ENCODE measurements around the gene TEPSIN. TPM values are rescaled to one million over a fixed set of nuclear protein-coding genes. Genes with fewer than 3 reads are reported as not detected.

The TEPSIN gene
- total RNA-seq, 1 donor from 2014 or later, result 15.9 TPM

DNA sequence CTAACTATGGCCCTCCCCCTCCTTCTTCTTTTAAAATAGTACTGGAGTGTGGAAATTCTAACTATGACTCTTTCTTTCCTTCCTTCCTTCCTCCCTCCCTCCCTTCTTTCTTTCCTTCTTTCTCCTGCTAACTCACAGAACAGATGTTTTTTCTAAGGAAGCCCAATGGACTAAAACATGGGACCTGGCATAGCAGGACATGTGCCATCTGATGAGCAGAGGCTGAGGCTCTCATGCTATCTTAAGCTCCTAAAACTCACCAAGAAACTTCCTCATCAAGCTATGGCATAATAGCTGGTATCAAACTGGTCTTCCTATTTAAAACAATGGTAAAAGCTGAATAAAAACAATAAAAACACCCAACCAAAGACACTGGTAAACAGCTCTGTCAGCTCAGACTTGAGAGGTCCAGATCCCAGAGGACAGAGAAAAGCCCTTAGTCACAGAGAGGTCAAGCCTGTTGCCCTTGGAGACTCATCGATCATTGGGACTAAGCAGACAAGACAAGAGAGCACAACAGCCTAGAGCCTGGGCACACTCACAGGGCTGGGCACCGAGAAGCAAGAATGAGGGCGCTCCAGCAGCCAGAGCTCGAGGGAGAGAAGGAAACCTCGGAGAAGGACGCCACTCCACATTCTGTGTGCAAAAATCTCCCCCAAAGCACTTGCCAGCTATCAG lies 28.7 kb upstream of the TEPSIN start:
- no peaks in the 10 kb centered on the region for H3K4me1 ChIP-seq
- no peaks in the 10 kb centered on the region for H3K27me3 ChIP-seq (ENCODE audit: low read depth)
- H3K4me3 ChIP-seq, result no peak overlapping the region
- no peaks in the 10 kb centered on the region for H3K9me3 ChIP-seq (replicated peaks)
- no peak for TF ChIP-seq CTCF (IDR thresholded peaks at IDR 0.05; ENCODE audit: borderline replicate concordance)
- H3K27ac ChIP-seq (replicated peaks), result no peak overlapping the region
- intact Hi-C loops (cut with micrococcal nuclease), result no loop called here
- DNase-seq, result no peak
- H3K36me3 ChIP-seq, result peaks cover 74% of the 10 kb centered on the region

DNA sequence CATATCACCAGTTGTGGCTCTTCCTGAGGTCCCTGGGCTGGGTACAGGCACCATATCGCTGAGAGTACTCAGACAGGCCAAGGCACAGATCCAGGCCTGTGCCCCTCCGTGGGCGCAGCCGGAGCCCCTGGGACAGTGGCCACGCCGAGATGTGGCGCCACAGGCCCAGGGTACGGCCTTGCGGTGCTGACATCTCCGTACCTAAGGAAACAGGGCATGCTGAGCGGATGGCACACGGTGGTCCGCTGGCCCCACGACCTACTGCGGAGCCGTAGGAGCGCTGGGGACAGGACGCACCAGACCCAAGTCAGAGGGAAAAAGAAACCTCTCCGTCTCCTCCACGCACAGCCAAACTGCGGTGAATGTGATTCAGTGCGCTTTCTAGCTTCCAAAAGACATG lies 26.7 kb upstream of the TEPSIN start:
- no peak for TF ChIP-seq CTCF (IDR thresholded peaks at IDR 0.05; ENCODE audit: borderline replicate concordance)
- peaks cover 80% of the 10 kb centered on the region for H3K36me3 ChIP-seq
- H3K9me3 ChIP-seq (replicated peaks), result no peaks in the 10 kb centered on the region
- H3K27me3 ChIP-seq (ENCODE audit: low read depth), result no peaks in the 10 kb centered on the region
- no peak for DNase-seq
- H3K4me3 ChIP-seq, result no peak overlapping the region
- intact Hi-C loops (cut with micrococcal nuclease), result no loop called here
- H3K4me1 ChIP-seq, result no peaks in the 10 kb centered on the region
- no peak overlapping the region for H3K27ac ChIP-seq (replicated peaks)

- H3K4me1 ChIP-seq, result no peaks in the 10 kb centered on the region
- no peak overlapping the region for H3K27ac ChIP-seq (replicated peaks)
- DNase-seq, result no peak
- no peaks in the 10 kb centered on the region for H3K27me3 ChIP-seq (ENCODE audit: low read depth)
- intact Hi-C loops (cut with micrococcal nuclease), result no loop called here
- no peaks in the 10 kb centered on the region for H3K9me3 ChIP-seq (replicated peaks)
- TF ChIP-seq CTCF (IDR thresholded peaks at IDR 0.05; ENCODE audit: borderline replicate concordance), result no peak
- H3K36me3 ChIP-seq, result peaks cover 80% of the 10 kb centered on the region
- H3K4me3 ChIP-seq, result no peak overlapping the region
Observed at GRCh38 chr17:81264640-81265039, 25.8 kb upstream of the TEPSIN start.

DNA sequence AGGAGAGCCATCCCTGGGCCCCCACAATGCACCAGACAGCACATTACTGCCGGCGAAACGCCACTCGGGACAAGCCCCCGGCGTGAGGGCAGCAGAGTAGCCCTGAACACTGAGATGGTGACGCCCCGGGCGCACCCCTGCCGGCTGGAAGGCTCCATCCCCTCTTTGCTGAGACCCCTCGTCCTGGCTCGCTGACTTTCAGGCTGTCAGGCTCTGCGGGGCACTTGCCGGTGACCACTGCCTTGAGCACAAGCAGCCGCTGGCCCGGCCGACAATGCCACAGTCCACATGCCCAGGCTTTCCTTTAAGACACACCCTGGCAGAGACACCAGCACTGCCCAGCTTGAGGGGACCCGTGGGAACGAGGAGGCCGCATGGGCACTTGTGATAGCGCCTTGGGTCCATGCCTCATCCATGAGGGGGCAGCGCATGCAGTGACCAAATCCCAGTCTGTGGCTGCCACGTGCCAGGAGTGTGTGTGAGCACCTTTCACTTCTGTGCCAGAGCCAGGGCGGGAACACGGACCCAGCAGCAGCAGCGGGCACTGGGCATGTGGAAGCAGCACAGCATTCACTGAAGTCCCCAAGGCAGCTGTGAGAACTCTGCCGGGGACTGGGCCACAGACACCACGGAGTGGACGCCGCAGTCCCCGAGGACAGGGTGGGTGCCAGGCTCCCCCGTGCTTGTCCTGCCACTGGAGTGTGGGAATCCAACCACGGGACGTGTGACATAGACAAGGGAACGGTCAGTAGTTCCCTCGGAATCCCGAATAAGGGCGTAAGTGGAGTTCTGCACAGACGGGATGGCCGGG lies 24.7 kb upstream of the TEPSIN start:
- Histone ChIP-seq H3K9me3 (replicated peaks) (no peaks in the 10 kb centered on the region), H3K27ac (replicated peaks) (no peak overlapping the region), H3K4me1 (no peaks in the 10 kb centered on the region), H3K27me3 (ENCODE audit: low read depth) (no peaks in the 10 kb centered on the region), H3K36me3 (peaks cover 84% of the 10 kb centered on the region), H3K4me3 (no peak overlapping the region)
- DNase-seq, result no peak
- no peak for TF ChIP-seq CTCF (IDR thresholded peaks at IDR 0.05; ENCODE audit: borderline replicate concordance)
- intact Hi-C loops (cut with micrococcal nuclease), result no loop called here

DNA sequence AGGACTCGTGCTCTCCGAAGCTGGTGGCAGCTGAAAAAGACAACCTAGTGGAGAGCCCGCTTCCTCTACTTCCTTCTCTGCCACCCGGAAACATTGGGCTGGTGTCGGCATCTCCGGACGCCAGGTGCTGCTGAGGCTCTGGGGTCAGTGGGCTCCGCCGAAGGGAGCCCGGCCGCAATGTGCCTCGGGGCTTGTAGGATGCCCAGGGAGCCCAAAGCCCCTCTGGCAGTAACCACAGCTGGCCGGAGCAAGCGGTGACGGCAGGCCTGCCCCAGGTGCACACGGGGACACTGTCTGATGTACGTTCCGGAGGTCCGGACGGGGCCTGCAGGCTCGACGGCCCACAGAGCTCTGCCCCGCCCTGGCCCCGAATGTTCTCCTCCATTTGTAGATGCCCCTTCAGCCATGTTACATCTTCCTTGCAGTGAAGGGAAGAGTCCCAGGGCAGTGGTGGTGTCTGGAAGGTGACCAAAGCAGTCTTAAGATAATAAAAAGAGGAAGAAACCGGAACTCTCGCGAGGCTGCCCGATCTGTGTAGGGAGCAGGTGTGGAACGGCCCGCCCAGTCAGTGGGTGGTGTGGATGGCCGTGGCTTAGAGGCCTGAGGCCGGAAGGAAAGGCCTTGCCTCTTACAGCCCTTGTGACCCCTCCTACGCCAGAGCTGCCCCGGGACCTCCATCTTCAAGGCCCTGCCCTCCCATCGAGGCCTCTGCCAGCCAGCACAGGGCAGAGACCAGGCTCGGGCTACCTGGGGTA lies 22.9 kb upstream of the TEPSIN start:
- Histone ChIP-seq H3K27ac (replicated peaks) (no peak overlapping the region), H3K9me3 (replicated peaks) (no peaks in the 10 kb centered on the region), H3K4me1 (no peaks in the 10 kb centered on the region), H3K36me3 (peaks cover 82% of the 10 kb centered on the region), H3K27me3 (ENCODE audit: low read depth) (no peaks in the 10 kb centered on the region), H3K4me3 (no peak overlapping the region)
- DNase-seq, result no peak
- no peak for TF ChIP-seq CTCF (IDR thresholded peaks at IDR 0.05; ENCODE audit: borderline replicate concordance)
- intact Hi-C loops (cut with micrococcal nuclease), result no loop called here
